Stimulated activated CD4-positive, alpha-beta T cell treated with anti-CD3 and anti-CD28 coated beads, Interleukin-4, amount 100 ng/mL, for 1 hour (primary cell): ENCODE results near the gene MTMR1.

Experiments
- DNase-seq: peaks from one replicate; pipeline ENCODE4 v3.0.0-alpha.2; 2020

Gene MTMR1

DNA sequence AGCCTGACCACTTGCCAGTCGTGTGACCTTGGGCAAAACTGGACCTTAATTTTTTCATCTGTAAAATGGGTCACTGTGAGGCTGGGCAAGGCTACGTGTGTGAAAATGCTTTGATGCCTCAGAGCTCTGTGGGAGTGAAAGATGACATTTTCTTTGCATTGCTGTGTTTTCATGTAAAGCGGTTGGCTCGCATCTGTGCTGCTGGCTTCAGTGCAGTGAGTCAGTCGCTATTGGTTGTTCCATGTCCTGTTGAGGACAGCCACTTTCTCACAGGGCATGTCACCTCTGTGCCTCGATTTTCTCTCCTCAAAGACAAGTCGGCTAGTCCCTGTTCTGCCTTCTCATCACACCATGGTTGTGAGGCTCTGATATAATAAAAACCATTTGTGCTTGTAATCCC lies 4.4 kb downstream of the MTMR1 start:
- no peak for DNase-seq

DNA sequence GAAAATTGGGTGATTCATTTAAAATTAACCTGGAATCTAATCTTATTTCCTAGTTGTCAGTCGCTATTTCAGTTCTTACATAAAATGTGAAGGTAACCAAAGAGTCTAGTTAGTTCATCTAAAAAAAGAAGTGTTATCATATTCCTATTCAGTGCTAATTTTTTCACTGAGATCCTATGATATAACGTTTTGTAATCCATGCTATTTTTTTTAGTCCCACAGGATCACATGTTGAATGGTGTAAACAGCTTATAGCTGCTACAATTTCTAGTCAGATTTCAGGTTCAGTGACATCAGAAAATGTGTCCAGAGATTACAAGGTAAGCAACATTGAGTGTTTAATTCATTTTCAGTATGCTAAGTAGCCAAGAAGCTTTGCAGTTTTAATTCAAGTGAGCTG lies 5.8 kb downstream of the MTMR1 start:
- DNase-seq: no peak

DNA sequence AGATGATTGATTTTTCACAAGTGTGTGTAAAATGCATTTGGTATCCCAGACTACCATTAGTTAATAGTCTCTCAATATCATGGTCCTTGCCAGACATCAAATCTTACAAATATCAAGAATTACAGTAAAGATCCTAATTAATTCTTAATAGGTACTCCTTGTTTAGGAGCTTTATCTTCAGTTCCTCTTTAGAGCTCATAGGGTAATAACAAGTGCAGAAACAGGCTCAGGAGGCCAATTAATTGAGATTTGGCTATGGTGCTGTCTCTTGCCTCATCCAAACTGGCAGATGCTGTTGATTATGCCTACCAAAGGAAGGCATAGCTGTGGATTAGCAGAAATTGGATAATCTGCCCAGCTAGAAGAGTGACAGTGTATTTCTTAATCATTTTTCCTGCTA lies 6.9 kb downstream of the MTMR1 start:
- no peak for DNase-seq

DNA sequence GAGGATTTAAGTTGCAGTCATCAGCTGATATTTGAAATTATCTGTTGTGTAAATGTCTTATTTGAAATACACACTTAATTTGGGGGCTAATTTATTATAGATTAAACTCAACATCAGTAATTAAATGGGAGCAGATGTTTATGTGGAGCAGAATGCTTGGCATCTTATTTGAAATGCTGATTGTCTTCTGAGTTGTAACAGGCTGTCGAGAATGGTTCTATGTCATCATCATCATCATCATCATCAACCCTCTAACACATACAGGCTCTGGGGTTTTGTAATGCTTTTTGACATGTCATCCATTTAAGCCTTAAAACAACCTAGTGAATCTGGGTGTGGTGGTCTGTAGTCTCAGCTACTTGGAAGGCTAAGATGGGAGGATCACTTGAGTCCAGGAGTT lies 8.2 kb downstream of the MTMR1 start:
- DNase-seq: no peak

DNA sequence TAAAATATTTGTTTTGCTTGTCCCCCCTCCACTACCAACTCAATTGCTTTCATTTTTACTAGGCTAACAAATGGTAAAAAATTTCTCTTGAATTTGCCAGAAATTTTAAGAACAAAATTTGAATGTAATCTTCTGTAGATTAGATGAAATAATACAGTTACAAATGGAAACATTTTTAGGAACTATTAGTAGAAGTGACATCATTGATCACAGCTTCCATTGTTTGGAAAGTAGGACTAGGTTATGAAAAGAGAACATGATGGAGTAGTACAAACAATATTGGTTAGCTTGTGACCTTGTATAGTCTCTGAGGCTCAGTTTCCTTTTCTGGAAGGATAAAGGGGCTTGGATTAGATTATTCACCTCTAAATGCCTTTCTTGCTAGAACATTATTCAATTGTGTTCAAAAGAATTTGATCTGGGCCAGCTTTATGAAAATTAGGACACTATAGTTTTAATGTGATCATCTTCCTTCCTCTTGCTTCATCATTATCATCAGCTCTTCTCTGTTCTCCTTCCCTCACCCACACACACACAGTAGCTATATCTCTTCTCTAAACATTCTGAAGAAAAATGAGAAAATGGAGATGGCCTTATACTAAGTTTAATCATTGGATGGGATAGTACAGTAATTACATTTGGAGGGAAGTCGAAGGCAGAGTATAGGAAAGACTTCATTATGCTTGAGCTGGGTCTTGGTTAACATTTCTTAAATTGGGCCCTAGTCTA lies 9.9 kb downstream of the MTMR1 start:
- no peak for DNase-seq

DNA sequence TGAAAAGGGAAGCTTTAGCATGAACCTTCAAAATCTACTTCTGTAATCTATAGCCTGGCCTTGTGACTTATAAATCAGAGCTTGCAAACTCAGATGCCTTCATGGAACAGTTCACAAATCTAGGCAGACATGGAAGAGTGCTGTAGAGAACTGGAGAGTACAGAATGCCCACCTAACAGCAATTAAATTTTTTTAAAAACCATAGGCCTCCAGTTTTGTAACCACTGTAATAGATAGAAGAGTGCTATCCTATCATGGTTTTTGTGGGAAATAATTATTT lies 10.4 kb downstream of the MTMR1 start:
- no peak for DNase-seq

DNA sequence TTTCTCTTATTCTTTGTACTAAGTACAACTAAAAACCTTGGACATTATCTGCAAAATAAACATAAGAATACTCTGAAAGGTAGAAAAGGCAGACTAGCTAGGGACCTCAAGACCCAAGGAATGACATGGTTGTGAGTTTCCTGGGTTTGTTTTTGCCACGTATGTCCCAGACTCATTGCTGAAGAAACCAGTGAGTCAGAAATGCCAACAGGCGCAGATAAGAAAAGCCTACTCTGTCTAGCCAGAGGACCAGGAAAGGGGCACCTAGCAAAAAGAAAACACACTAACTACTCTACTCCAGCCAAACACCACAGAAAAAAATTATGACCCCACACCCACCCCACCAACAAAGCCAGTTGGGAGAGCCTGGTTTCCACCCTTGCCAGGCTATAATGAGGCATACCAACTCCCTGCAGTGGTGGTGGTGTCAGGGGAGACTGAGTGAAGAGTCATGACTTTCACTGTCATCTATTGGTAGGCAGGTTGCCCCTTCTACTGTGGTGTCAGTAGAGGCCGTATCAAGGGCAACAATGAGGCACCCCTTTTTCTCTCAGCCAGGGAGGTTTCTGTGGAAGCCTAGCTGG lies 10.9 kb downstream of the MTMR1 start:
- no peak for DNase-seq

DNA sequence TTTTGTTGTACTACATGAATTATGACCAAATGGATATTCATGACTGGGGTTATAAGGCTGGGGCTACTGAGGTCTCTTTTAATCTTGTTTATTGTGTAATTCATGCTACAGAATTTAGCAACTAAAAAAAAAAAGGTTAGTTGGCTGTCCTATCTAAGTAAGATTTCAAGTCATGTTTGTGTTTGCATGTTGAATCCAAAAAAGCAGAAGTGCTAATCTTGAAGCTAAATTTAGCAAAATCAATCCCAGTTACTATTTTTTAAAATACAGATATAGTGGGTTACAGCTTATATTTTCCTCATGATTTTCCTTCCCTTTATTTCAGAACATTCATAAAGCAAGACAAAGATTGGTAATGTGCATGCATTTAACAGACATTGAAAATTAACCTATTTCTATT lies 19.4 kb downstream of the MTMR1 start:
- DNase-seq: no peak

DNA sequence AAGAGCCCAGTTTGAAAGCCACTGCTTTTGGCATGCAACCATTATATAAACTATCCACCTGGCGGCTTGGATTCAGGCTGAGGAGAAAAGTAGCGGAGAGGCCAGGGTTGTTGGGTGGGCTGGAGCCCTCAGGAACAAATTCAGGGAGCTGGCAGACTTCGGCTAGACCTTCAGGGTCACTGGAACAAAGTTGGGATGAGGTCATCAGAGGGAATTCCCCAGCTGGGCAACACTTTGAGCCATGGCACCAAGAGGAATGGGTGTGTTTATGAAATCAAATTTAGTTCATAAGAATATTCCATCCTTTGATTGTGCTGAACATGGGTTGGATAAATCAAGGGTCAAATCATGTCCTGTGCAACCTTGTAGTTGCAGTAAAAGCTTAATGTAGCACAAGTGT lies 22.0 kb downstream of the MTMR1 start:
- no peak for DNase-seq

DNA sequence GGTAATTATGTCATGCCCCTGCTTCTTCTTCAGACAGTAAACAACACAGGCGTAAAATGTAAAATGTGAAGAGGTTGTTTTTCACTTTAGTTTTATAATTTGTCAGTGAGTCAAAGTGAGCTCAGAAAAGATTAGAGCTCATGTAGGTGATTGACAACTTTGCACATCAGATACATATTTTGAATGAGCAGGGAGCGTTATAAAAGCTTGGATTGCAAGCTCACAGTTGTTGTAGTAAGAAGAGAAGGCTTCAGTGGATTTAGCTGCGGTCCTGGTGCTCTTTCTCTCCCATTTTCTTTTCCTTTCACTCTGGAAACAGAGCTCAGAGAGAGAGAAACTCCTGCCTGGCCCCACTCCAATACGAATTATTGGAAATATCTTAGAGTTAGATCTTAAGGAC lies 26.4 kb downstream of the MTMR1 start:
- no peak for DNase-seq

DNA sequence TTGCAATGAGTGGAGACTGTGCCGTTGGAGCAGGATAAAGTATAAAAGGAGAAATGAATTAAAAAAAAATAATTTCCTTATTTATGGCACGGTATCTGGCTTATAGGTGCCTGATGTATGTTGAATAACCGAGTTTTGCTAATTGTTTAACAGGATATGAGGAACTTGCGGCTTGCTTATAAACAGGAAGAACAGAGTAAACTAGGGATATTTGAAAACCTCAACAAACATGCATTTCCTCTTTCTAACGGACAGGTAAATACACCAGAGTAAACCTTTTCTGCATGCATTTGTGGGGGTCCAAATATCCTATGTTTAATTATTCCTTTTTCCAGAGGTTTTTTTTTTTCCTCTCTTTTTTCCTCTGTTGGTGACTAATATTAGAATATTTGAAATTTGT lies 36.8 kb downstream of the MTMR1 start:
- no peak for DNase-seq

DNA sequence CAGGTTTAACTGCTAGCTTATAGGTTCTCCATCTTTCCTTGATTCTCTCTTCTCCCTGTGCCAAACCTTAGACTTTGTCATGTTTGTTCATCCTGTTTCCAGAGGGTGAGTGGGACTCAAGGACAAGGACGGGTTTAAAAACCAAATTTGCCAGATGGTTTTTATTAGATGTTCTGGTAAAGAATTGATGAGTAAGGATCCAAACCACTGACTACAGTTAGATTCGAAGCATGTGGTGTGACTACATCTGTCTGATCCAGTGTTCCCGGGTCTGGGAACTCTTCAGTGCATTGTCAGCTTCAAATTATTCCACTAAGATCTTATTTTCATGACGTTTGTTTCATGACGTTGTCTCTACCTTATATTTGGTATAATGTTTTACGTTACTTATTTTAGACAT lies 37.5 kb downstream of the MTMR1 start:
- no peak for DNase-seq

DNA sequence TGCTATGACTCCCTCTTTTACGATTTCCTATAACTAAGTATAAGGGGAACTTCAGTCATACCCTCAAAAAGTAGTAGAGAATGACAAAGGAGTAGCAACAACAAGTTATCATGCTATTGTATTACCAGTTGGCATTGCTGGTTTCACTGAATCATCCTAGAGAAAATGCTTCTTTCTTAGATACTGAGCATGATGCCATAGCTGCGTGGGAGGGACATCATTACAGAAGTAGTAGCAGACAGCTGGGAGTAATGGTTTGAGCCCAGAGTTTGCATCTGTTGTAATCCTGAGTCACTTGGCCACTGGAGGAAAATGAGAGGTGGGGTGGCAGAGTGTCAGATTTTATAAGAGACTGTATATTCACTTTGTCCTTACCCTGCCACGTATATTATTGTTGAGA lies 38.6 kb downstream of the MTMR1 start:
- peak; percentile 45 for DNase-seq

DNA sequence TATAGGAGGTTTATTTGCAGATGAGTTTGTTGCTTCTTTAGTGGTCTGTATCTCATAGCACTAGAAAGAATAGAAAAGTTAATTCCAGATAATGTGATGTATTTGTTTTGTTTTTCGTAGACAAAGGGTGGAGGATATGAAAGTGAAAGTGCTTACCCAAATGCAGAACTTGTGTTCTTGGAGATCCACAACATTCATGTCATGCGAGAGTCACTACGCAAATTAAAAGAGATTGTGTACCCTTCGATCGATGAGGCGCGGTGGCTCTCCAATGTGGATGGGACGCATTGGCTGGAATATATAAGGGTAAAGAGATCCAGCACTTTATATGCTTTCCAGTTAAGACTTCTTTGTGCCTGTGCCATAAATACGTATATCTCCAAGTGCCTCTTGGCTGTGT lies 43.3 kb downstream of the MTMR1 start:
- no peak for DNase-seq

DNA sequence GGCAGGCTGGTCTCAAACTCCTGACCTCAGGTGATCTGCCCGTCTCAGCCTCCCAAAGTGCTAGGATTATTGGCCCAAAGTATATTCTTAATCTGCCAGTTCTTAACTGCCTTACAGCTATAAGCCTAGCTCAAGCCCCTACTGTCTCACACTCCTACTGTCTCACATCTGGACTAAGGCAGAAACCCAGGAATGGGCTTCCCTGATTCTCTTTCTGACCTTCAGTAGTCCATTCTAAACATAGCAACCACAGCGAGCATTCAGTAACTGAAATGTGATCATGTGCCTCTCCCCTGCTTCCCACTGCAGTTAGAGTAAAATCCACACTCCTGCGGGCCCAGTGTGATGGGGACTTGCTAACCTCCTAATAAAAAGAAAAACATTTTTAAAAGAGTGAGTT lies 58.9 kb downstream of the MTMR1 start:
- no peak for DNase-seq

DNA sequence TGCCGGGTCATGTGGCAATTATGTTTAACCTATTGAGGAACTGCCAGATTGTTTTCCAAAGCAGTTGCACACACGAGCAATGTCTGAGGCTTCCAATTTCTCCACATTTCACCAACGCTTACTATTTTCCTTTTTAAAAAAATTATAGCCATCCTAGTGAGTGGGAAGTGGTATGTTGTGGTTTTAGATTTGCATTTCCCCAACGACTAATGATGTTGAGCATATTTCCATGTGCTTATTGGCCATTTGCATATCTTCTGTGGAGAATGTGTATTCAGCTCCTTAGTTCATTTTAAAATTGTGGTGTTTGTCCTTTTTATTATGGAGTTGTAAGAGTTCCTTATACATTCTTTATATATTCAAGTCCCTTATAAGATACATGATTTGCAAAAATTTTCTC lies 60.2 kb downstream of the MTMR1 start:
- no peak for DNase-seq

DNA sequence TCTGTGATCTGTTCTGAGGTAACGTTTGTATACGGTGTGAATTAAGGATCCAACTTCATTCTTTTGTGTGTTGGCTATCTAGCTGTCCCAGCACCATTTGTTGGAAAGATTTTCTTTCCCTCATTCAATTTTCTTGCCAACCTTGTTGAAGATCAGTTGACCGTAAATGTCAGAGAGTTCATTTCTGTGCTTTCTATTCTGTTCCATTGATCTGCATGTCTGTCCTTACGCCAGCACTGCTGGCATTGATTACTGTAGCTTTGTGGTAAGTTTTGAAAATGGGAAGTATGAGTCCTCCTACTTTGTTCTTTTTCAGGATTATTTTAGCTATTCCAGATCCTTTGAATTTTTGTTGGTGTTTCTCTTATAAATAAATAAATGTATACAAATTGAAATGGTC lies 60.8 kb downstream of the MTMR1 start:
- DNase-seq: no peak

DNA sequence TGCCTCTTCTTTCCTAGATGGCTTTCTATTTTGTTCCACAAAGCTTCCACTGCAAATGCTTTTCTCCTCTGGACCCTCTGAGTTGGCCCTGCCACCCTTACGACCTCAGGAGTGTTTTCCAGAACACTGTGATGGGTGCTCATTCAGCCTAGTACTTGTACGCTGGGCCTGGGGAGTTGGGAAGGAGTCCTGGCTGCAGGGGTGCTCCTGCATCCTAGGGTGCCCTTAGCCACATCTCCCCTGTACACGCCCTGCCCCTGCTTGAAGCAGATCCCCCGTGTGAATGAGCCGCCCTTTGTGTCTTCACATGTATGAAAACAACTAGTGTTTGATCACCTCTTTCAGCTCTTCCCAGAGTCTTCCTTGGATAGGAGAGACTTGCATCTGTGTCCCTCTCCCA lies 64.2 kb downstream of the MTMR1 start:
- no peak for DNase-seq

DNA sequence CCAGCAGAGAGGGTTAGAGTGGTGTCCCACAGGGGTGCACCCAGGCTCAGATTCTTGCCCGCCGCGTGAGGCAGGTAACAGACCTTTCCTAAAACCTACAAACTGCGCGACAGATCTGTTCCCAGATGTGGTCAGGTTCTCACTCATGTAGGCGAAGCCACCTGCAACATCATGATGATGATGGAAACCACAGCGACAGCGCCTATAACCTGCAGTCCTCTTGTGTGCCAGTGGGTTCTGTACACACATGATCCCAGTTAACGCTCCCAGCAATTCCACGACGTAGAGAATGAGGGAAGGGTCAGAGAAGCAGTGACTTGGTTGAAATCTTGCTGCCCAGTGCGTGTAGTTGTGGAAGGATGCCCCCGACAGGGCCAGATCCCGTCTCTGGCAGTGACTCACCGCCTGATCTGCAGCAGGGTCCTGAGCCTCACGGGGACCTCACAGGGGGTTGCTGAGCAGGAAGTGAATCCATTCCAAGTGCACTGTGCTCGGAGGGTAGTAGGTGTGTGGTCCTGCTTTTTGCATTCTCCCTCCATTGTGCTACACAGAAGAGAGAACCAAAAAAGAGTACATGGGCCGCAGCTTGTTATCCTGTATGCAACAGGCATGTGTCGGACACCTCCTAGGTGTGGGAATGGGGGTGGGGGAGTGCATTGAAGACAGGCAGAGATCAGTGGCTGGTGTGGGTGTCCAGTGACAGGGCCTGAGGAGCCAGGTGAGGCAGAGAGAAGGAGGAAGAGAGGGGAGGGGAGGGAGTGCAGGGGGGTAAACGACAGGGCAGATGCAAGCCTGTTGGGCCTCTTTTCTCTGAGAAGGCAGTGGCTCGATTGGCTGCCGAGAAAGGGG lies 66.6 kb downstream of the MTMR1 start:
- DNase-seq: no peak

DNA sequence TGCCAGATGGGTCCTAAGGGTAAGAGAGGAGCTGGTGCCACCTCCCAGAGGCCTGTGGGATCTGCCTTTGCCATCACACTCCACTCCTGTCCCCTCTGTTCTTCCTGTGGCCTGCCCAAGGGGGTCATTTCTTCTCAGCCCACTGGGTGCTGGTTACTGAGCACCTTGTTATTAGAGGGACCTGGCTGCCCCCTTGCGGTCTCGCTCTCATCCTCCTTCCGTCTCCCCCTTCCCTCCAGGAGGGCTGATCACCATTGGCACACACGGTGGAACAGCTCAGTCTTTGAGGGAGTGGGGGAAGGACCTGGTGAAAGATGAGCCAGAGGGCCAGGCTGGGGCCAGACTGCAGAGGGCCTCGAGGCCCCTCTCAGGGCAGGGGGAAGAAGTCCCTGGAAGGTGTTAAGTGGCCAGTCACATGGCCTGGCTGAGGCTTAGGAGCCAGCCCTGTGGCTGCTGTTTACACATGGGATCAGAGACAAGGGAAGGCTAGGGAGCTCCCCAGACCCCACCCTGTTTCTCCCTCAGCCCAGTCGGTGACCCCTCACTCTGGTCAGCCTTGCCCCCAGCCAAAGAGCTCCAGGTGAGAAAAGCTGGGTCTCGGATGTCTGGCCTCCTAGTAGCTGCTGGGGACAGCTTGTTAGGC lies 68.1 kb downstream of the MTMR1 start:
- no peak for DNase-seq

DNA sequence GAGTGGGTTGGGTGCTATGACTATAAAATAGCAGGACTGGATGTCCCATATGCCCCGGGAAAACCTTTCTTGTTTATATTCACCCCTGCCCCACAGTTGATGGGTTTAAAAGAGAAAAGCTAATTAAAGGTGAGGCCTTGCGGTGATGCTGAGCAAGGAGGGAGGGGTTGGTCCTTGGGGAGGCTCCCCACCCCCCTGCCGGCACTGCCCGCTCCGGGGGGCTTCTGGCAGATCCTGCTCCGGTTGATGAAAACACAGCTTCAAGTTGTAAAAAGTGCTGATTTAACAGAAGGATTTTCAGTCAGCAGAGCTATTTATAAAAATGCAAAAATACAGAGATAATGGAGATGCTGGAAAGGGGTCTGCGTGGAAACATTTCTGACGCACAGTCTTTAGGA lies 68.6 kb downstream of the MTMR1 start:
- DNase-seq: no peak

DNA sequence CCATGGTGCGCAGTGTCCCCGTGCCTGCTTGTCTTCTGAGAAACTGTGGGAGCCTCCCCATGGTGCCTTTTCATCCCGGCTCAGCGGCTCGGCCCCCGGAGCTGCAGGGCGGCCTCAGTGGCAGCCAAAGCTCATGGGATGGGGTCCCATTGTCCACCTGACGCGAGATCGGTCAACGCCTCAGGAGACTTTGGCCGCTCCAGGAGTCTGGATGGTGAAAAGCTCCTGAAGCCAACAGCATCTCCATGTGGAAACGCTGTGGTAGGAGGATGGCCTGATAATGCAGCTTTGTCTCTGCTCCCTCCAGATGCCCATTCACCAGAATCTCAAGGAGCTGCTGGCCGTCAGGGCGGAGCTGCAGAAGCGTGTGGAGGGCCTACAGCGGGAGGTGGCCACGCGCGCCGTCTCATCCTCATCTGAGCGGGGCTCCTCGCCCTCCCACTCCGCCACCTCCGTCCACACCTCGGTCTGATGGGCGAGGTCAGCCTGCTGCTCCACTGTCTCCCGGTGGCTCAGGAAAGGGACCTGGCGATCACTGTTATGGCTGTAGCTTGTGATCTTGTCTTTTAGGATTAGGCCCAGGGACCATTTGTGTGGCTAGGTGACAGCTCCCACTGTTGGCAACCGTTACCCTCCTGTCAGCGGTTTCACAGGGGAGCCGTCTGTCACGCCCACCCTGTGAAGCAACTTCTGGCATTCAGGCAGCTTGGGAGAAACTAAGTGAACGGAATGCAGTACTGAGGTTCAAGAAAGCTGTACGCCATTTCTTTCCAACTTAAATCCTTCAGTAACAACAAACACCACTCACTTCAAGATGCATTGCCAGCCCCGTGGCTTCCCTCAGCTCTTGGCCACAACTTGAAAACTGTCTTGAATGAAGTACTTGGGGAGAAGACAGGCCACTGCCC lies 69.3 kb downstream of the MTMR1 start:
- no peak for DNase-seq

DNA sequence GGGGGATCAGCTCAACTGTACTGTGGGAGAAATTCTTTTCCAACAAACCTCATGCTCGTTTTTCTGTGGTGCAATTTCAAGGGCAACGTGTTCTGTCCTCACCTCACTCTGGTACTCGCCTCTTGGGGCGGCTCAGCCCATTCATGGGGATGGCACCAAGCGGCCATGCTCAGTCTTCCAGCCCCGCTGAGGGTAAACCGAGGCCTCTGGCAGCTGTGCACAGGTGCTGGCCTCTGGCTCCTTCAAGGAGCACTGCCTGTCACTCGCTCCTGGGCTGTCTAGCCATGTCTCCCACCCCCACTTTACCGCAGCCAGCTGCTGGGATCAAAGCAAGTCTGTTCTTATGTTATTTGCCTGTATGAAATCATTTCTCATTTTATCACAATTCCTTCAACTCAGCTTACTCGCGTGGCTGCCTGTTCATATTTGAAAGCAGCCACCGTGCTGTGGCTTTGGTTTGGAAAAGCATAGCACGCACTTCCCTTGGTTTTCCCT lies 70.2 kb downstream of the MTMR1 start:
- DNase-seq: no peak
